DND-41 (cell line): ENCODE data around the gene DOCK4.

Source experiments
- EZH2 ChIP-seq: IDR thresholded peaks from 3 replicates; pipeline ENCODE4 v1.6.1; 2012; ENCODE audit warnings: borderline replicate concordance, low read depth, mild to moderate bottlenecking, moderate library complexity, low read length, inconsistent platforms; ENCODE audit not compliant: severe bottlenecking
- TF ChIP-seq, protein P1 (sequence below): IDR thresholded peaks from 2 replicates; pipeline ENCODE4 v1.5.1; 2012; ENCODE audit warnings: borderline replicate concordance, low read length, moderate library complexity, mild to moderate bottlenecking; ENCODE audit not compliant: poor library complexity, severe bottlenecking; ENCODE audit errors: extremely low read depth

GRCh38 chr7:111903797-111904196 is 302.4 kb downstream of the DOCK4 start:
- TF ChIP-seq, protein P1, sequence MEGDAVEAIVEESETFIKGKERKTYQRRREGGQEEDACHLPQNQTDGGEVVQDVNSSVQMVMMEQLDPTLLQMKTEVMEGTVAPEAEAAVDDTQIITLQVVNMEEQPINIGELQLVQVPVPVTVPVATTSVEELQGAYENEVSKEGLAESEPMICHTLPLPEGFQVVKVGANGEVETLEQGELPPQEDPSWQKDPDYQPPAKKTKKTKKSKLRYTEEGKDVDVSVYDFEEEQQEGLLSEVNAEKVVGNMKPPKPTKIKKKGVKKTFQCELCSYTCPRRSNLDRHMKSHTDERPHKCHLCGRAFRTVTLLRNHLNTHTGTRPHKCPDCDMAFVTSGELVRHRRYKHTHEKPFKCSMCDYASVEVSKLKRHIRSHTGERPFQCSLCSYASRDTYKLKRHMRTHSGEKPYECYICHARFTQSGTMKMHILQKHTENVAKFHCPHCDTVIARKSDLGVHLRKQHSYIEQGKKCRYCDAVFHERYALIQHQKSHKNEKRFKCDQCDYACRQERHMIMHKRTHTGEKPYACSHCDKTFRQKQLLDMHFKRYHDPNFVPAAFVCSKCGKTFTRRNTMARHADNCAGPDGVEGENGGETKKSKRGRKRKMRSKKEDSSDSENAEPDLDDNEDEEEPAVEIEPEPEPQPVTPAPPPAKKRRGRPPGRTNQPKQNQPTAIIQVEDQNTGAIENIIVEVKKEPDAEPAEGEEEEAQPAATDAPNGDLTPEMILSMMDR: no peak
- no peak for TF ChIP-seq EZH2
